NCI-H82 (cell line): ENCODE data around the gene ZNF665.
"Not testable (repeated sequence)": the region's sequence is repeated elsewhere in the genome, so short reads cannot be mapped to it uniquely, and the experiment has no call there.

Source experiments
- DNase-seq: peaks from one replicate; lab custom pipeline; 2025; lab: John Stamatoyannopoulos, UW

ZNF665 gene

GRCh38 chr19:53157626-53158025 is 35.5 kb downstream of the ZNF665 start:
- DNase-seq = no peak

GRCh38 chr19:53156850-53157249 is 36.3 kb downstream of the ZNF665 start:
- DNase-seq = no peak

GRCh38 chr19:53147645-53148044 is 45.5 kb downstream of the ZNF665 start:
- no peak for DNase-seq

GRCh38 chr19:53140351-53140750 is 52.8 kb downstream of the ZNF665 start:
- no peak for DNase-seq

- DNase-seq = no peak
These were observed 56.7 kb downstream of the ZNF665 start for GRCh38 chr19:53136432-53136831.

GRCh38 chr19:53132141-53132991 is 60.8 kb downstream of the ZNF665 start, which contains the start of gene ZNF415:
Gene ZNF415 (minus strand): TSS chr19:53132910. CDS start chr19:53122676, 10,234 bp downstream.
- peak; percentile 81 for DNase-seq

- peak; percentile 19 for DNase-seq
These were observed 61.4 kb downstream of the ZNF665 start for GRCh38 chr19:53131727-53132126.

- DNase-seq = no peak
These were observed 62.0 kb downstream of the ZNF665 start for GRCh38 chr19:53131085-53131590.

- no peak for DNase-seq
These were observed 62.7 kb downstream of the ZNF665 start for GRCh38 chr19:53130506-53130905.

- not testable (repeated sequence) for DNase-seq
These were observed 66.2 kb downstream of the ZNF665 start for GRCh38 chr19:53126733-53127526.

- DNase-seq = no peak
These were observed 69.8 kb downstream of the ZNF665 start for GRCh38 chr19:53123400-53123799.
